Stimulated activated CD4-positive, alpha-beta T cell treated with anti-CD3 and anti-CD28 coated beads, Interleukin-4, amount 100 ng/mL, for 4 hours (primary cell): Measurements from ENCODE around the gene LARP1B.
"Not testable (repeated sequence)": the region's sequence is repeated elsewhere in the genome, so short reads cannot be mapped to it uniquely, and the experiment has no call there.

Experiments
- DNase-seq, 2 experiments: peaks; one replicate each; pipeline ENCODE4 v3.0.0-alpha.2; 2020

The LARP1B gene

GRCh38 chr4:128141866-128142265 is 80.8 kb downstream of the LARP1B start:
- DNase-seq = no peak

- DNase-seq = no peak
Observed at GRCh38 chr4:128145727-128146126, 84.6 kb downstream of the LARP1B start.

GRCh38 chr4:128153800-128154199 is 92.7 kb downstream of the LARP1B start:
- DNase-seq = no peak

GRCh38 chr4:128155231-128155855 is 94.2 kb downstream of the LARP1B start:
- DNase-seq = no peak

GRCh38 chr4:128155874-128156456 is 94.9 kb downstream of the LARP1B start:
- no peak for DNase-seq

- DNase-seq = not testable (repeated sequence)
Observed at GRCh38 chr4:128156472-128156871, 95.4 kb downstream of the LARP1B start.

- no peak for DNase-seq
Observed at GRCh38 chr4:128158894-128159293, 97.8 kb downstream of the LARP1B start.

GRCh38 chr4:128159967-128160366 is 98.9 kb downstream of the LARP1B start:
- DNase-seq = no peak

- DNase-seq = no peak
Observed at GRCh38 chr4:128161138-128161537, 100.0 kb downstream of the LARP1B start.

- no peak for DNase-seq
Observed at GRCh38 chr4:128162434-128162833, 101.3 kb downstream of the LARP1B start.

- no peak for DNase-seq
Observed at GRCh38 chr4:128163177-128164117, 102.3 kb downstream of the LARP1B start.

GRCh38 chr4:128166982-128167381 is 105.9 kb downstream of the LARP1B start:
- DNase-seq = no peak

- no peak for DNase-seq
Observed at GRCh38 chr4:128168701-128169100, 107.6 kb downstream of the LARP1B start.

GRCh38 chr4:128169245-128169644 is 108.1 kb downstream of the LARP1B start:
- no peak for DNase-seq

- no peak for DNase-seq
Observed at GRCh38 chr4:128176643-128177042, 115.5 kb downstream of the LARP1B start.

GRCh38 chr4:128177498-128177897 is 116.4 kb downstream of the LARP1B start:
- DNase-seq = no peak

- DNase-seq = no peak
Observed at GRCh38 chr4:128186623-128187022, 125.5 kb downstream of the LARP1B start.

- DNase-seq = peak; percentile 48 to 70
Observed at GRCh38 chr4:128191115-128191781, 130.1 kb downstream of the LARP1B start.

- no peak for DNase-seq
Observed at GRCh38 chr4:128220286-128221235, 159.4 kb downstream of the LARP1B start.

GRCh38 chr4:128221586-128221985 is 160.5 kb downstream of the LARP1B start:
- no peak for DNase-seq

- no peak for DNase-seq
Observed at GRCh38 chr4:128225148-128225547, 164.0 kb downstream of the LARP1B start.

- no peak for DNase-seq
Observed at GRCh38 chr4:128227991-128228571, 167.0 kb downstream of the LARP1B start.
